ENCODE results near the gene NHLH1.

NHLH1 gene

DNA sequence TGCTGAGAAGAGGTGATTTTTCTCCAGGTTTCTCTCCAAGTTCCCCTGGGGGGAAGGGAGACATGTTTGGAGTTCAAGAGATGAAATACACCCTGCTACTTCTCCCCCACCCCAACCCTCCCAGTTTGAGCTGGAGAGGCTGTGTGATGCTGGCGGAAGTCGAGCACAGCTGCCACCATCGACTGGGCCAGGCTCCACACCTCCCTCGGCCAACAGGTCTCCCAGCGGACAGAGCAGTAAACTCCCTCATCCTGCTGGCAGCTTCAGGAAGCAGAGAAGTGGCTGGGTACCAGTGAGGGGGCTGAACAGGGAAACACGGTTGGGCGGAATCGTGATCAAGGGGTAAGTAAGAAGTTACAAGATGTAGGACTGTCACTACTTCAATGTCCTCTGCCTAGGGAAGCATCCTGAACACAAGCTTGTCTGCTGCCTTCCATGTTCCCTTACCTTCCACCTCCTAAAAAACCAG is 6.6 kb upstream of the NHLH1 start:
- TF ChIP-seq, protein P1, sequence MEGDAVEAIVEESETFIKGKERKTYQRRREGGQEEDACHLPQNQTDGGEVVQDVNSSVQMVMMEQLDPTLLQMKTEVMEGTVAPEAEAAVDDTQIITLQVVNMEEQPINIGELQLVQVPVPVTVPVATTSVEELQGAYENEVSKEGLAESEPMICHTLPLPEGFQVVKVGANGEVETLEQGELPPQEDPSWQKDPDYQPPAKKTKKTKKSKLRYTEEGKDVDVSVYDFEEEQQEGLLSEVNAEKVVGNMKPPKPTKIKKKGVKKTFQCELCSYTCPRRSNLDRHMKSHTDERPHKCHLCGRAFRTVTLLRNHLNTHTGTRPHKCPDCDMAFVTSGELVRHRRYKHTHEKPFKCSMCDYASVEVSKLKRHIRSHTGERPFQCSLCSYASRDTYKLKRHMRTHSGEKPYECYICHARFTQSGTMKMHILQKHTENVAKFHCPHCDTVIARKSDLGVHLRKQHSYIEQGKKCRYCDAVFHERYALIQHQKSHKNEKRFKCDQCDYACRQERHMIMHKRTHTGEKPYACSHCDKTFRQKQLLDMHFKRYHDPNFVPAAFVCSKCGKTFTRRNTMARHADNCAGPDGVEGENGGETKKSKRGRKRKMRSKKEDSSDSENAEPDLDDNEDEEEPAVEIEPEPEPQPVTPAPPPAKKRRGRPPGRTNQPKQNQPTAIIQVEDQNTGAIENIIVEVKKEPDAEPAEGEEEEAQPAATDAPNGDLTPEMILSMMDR (IDR thresholded peaks at IDR 0.05; ENCODE audit: insufficient read depth, low read length, missing control alignments), result no peak
- no peak for DNase-seq (ENCODE audit: low read depth, low spot score)
- CTCF ChIA-PET, result interaction anchor here (19.2 kb wide), 1 partner anchor 16 kb away, joined by 277 read pairs; no protein-coding TSS in a partner anchor

DNA sequence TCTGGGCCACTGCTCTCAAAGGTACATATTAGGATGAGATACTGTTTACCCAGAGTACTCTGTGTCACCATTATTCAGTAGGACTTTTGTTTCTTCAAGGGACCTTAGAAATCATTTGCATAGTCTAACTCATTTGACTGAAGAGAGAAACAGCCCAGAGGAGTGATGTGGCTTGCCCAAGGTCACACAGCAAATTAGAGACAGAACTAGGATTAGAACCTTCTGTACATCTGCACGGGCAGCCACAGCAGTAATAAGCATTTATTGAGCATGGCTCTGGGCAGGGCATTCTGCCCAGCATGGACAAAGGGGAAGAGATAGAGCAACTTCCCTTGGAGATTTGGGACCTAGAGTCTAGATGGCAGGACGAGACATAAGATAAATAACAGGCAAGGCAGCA is 5.7 kb upstream of the NHLH1 start:
- H3K4me3 ChIP-seq (ENCODE audit: low read depth, low read length), result no peak overlapping the region
- CTCF ChIA-PET, result interaction anchor here (1.6 to 19.2 kb wide), 2 partner anchors 15 to 168 kb away, joined by 3 to 277 read pairs; no protein-coding TSS in a partner anchor
- POLR2A ChIA-PET, result no interaction called here
- TF ChIP-seq, protein P1 (IDR thresholded peaks at IDR 0.05; ENCODE audit: insufficient read depth, low read length, missing control alignments), result no peak
- no peak for DNase-seq (ENCODE audit: low read depth, low spot score)

More for the DNA sequence above, 6.6 kb upstream of the NHLH1 start:
- H3K4me3 ChIP-seq (ENCODE audit: low read depth, low read length), result no peak overlapping the region
- POLR2A ChIA-PET, result no interaction called here

GRCh38 chr1:160361814-160362167 is 5.1 kb upstream of the NHLH1 start:
- DNase-seq (ENCODE audit: low read depth, low spot score), result no peak
- H3K4me3 ChIP-seq (ENCODE audit: low read depth, low read length), result no peak overlapping the region
- TF ChIP-seq, protein P1 (IDR thresholded peaks at IDR 0.05; ENCODE audit: insufficient read depth, low read length, missing control alignments), result no peak
- POLR2A ChIA-PET, result no interaction called here
- CTCF ChIA-PET, result interaction anchor here (1.1 to 19.2 kb wide), 6 partner anchors 10 to 278 kb away, joined by 3 to 277 read pairs (median 4); no protein-coding TSS in a partner anchor

DNA sequence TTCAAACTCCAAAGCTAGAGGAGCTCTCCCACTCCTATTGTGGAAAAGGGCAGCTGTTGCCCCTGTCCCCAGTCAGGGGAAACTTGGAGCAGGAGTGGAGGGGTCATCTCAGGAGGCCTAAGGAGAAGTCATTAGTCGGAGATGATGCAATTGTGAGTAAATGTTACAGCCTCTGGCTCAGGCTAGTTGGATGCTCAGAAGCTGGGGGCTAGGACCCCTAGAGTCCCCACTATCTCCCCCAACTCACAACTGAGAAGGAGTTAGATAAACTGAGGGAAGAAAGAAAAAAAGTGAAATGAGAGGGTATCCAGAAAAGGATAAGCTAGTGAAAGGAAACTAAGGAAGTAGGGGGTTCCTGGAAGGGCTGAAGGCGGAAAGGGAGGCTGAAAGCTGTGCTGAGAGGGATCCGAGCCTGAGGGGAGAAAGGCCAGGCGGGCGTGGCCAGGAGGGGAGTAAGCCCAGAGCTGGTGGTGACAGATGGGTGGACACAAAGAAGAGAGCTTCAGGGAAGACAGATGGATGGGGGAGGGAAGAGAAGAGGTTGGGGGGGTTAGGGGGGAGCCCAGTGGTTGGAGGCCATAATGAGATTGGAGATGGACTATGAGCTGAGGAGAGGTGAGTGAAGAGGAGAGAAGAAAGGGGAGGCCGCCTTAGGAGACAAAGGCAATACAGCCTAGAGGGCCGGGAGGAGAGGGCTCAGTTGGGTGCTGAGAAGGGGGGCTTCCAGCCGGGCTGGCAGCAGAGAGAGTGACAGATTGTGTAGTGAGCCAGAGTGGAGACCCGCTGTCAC is 4.5 kb upstream of the NHLH1 start:
- CTCF ChIA-PET, result interaction anchor here (1.1 to 19.2 kb wide), 7 partner anchors 10 to 279 kb away, joined by 3 to 277 read pairs (median 4); no protein-coding TSS in a partner anchor
- TF ChIP-seq, protein P1 (IDR thresholded peaks at IDR 0.05; ENCODE audit: insufficient read depth, low read length, missing control alignments), result no peak
- no peak for DNase-seq (ENCODE audit: low read depth, low spot score)
- no peak overlapping the region for H3K4me3 ChIP-seq (ENCODE audit: low read depth, low read length)
- POLR2A ChIA-PET, result no interaction called here

GRCh38 chr1:160363010-160363409 is 3.9 kb upstream of the NHLH1 start:
- no peak for DNase-seq (ENCODE audit: low read depth, low spot score)
- no peak overlapping the region for H3K4me3 ChIP-seq (ENCODE audit: low read depth, low read length)
- TF ChIP-seq, protein P1 (IDR thresholded peaks at IDR 0.05; ENCODE audit: insufficient read depth, low read length, missing control alignments), result no peak
- ChIA-PET POLR2A (no interaction called here), CTCF (interaction anchor here (1.5 to 19.2 kb wide), 5 partner anchors 11 to 280 kb away, joined by 3 to 277 read pairs (median 4); no protein-coding TSS in a partner anchor)

DNA sequence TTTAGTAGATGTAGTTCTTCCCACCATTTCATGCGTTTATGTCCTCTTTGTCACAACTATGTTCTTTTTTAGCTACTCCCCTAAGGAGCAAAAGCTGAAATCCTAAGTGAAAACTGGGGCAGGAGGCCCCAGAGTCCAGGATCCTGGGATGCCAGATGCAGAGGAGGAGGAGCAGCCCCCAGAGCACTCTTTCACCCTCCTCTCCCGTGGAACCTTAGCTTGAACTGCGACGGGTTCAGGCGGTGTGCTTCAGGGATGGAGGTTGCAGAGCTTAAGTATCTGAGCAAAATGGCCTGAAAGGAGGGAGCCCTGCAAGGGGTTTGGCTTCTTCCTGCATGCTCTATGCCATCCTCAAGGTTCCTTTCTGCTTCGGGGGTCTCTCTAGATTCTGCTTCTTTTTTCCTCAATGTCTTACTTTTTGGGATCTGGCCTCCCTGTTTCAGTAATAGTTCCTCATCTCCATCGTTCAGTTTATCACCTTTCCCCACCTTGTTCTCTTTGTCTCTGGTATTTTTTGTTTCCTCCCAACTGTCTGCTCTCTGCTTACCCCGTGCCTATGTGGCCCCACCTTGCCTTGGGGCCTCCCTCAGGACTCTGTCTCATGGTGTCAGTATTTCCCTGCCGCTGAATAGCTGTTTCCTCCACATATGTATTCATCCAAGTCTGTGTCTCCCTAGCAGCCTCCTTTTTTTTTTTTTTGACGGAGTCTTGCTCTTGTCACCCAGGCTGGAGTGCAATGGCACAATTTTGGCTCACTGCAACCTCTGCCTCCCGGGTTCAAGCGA is 2.7 kb upstream of the NHLH1 start:
- ChIA-PET CTCF (interaction anchor here (1.5 to 19.2 kb wide), 3 partner anchors 12 to 73 kb away, joined by 3 to 277 read pairs (median 21); no protein-coding TSS in a partner anchor), POLR2A (no interaction called here)
- TF ChIP-seq, protein P1 (IDR thresholded peaks at IDR 0.05; ENCODE audit: insufficient read depth, low read length, missing control alignments), result no peak
- no peak overlapping the region for H3K4me3 ChIP-seq (ENCODE audit: low read depth, low read length)
- DNase-seq (ENCODE audit: low read depth, low spot score), result no peak
